Upper lobe of right lung (tissue), 1 donor: ENCODE data around the gene IPO4. TPM values are rescaled to one million over a fixed set of nuclear protein-coding genes. Genes with fewer than 3 reads are reported as not detected.

Experiments used
- ATAC-seq: fragments of 200-7000 bp; cut with Tn5 transposase; one replicate; pipeline ENCODE4 v1.9.1; 2020; ENCODE audit warnings: mild to moderate bottlenecking, moderate library complexity
- DNase-seq: peaks from one replicate; pipeline ENCODE4 v3.0.0-alpha.2; 2020
- H3K27ac ChIP-seq: fragments of 200-600 bp; one replicate; pipeline ENCODE4 v1.8.0; 2022
- H3K27me3 ChIP-seq: fragments of 200-600 bp; one replicate; pipeline ENCODE4 v1.8.0; 2022; ENCODE audit warnings: mild to moderate bottlenecking
- H3K36me3 ChIP-seq: fragments of 200-600 bp; one replicate; pipeline ENCODE4 v1.8.0; 2022
- H3K4me1 ChIP-seq: fragments of 200-600 bp; one replicate; pipeline ENCODE4 v1.8.0; 2022
- H3K4me3 ChIP-seq: fragments of 200-600 bp; one replicate; pipeline ENCODE4 v1.8.0; 2022; ENCODE audit warnings: mild to moderate bottlenecking
- H3K9me3 ChIP-seq: fragments of 200-600 bp; one replicate; pipeline ENCODE4 v1.8.0; 2022
- CTCF ChIP-seq: fragments of 200-600 bp; IDR thresholded peaks from one replicate; pipeline ENCODE4 v1.8.0; 2022; ENCODE audit warnings: antibody characterized with exemption
- intact Hi-C: fragments of 100-400 bp; cut with DNase I; formaldehyde crosslinking; loops from one replicate; pipeline ENCODE4 v1.11.0; 2022
- total RNA-seq: library from RNA; stranded (reverse); fragmentation: NEBNext Ultra II Directional; extraction: Animal tissue kit (Norgen Biotek cat#: 25700); gene quantifications from one replicate; pipeline ENCODE4 v1.2.1, GENCODE V29; 2021
- donor health status: DM: no; HTN: yes; CAD: no; lungs with severe emphysema.

The IPO4 gene
- total RNA-seq, 1 donor from 2014 or later: 25.1 TPM

GRCh38 chr14:24176599-24176998, 12.0 kb downstream of the IPO4 start:
- no peaks in the 10 kb centered on the region for H3K4me1 ChIP-seq
- TF ChIP-seq CTCF: no peak
- no peak overlapping the region for H3K4me3 ChIP-seq
- DNase-seq: no peak
- H3K36me3 ChIP-seq: peaks cover 71% of the 10 kb centered on the region
- no peak for ATAC-seq
- no peak overlapping the region for H3K27ac ChIP-seq
- no peaks in the 10 kb centered on the region for H3K9me3 ChIP-seq
- intact Hi-C loops: no loop called here
- H3K27me3 ChIP-seq: no peaks in the 10 kb centered on the region

DNA sequence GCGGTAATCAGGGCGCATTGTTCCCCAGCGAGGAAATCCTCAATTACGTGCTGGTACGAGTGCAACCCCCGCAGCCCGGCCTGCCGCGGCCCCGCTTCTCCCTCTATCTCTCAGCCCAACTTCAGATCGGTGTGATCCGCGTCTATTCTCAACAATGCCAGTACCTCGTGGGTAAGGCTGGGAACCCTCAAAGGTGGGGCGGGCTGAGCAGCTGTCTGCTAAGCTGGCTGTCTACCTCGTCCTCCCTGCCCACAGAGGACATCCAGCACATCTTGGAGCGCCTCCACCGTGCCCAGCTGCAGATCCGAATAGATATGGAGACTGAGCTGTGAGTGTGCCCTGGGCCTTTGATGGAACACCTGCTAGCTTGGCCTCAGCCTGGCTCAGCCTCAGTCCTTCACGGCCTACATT, 15.7 kb downstream of the IPO4 start:
- no peak for TF ChIP-seq CTCF
- Histone ChIP-seq H3K27ac (no peak overlapping the region), H3K9me3 (no peaks in the 10 kb centered on the region), H3K27me3 (no peaks in the 10 kb centered on the region), H3K4me1 (peaks cover 4% of the 10 kb centered on the region), H3K4me3 (no peak overlapping the region), H3K36me3 (peaks cover 47% of the 10 kb centered on the region)
- DNase-seq: no peak
- intact Hi-C loops: no loop called here
- ATAC-seq: no peak

DNA sequence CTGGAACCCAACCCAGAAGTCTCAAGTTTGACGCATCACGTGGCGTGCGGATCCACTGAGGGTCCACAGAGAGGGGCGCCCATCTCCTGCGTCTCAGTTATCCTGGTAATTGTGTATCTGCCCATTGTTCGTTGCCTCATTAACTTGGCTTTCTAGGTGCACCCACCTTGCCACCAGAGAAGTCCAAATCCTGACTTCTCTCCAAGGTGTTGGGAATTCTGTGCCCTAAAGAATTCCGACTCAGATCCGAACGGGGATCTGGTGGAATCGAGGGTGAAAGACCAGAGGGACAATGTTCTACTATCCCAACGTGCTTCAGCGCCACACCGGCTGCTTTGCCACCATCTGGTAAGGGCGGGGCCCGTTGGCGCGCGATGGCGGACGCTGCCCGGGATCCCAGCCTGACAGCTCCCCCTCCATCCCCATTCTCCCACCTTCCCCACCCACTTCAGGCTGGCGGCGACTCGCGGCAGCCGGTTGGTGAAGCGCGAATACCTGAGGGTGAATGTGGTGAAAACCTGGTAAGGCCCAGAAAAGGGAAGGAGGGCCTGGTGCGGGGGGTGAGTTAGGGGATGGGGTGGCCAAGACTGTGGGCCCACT, 16.3 kb downstream of the IPO4 start:
- no peak overlapping the region for H3K27ac ChIP-seq
- no peak for TF ChIP-seq CTCF
- ATAC-seq (no peak), DNase-seq (no peak)
- H3K9me3 ChIP-seq: no peaks in the 10 kb centered on the region
- H3K4me1 ChIP-seq: peaks cover 4% of the 10 kb centered on the region
- H3K36me3 ChIP-seq: peaks cover 45% of the 10 kb centered on the region
- H3K27me3 ChIP-seq: no peaks in the 10 kb centered on the region
- intact Hi-C loops: no loop called here
- H3K4me3 ChIP-seq: peak overlapping the region; percentile 37

- no peaks in the 10 kb centered on the region for H3K9me3 ChIP-seq
- intact Hi-C loops: no loop called here
- ATAC-seq (peak; percentile 89), DNase-seq (peak; percentile 85)
- H3K27ac ChIP-seq: peak within 1 kb of the TSS; percentile 17
- no peak for TF ChIP-seq CTCF
- H3K4me3 ChIP-seq: peak within 1 kb of the TSS; percentile 37
- no peaks in the 10 kb centered on the region for H3K27me3 ChIP-seq
- peaks cover 4% of the 10 kb centered on the region for H3K4me1 ChIP-seq
- H3K36me3 ChIP-seq: peaks cover 45% of the 10 kb centered on the region
These were observed 17.0 kb downstream of the IPO4 start, which contains the start of gene REC8 for GRCh38 chr14:24171422-24172260. REC8 (plus strand) TSS chr14:24172080; CDS start chr14:24172553, 473 bp downstream.

GRCh38 chr14:24167469-24168114, 21.0 kb downstream of the IPO4 start:
- intact Hi-C loops: no loop called here
- no peak for TF ChIP-seq CTCF
- H3K27me3 ChIP-seq: no peaks in the 10 kb centered on the region
- DNase-seq (no peak), ATAC-seq (peak; percentile 34)
- H3K36me3 ChIP-seq: peaks cover 63% of the 10 kb centered on the region
- peaks cover 13% of the 10 kb centered on the region for H3K4me1 ChIP-seq
- no peaks in the 10 kb centered on the region for H3K9me3 ChIP-seq
- no peak overlapping the region for H3K4me3 ChIP-seq
- peak overlapping the region; percentile 18 for H3K27ac ChIP-seq
